K562 (cell line): Measurements from ENCODE around the gene TNFAIP8L1. TPM values are rescaled to one million over a fixed set of nuclear protein-coding genes. Genes with fewer than 3 reads are reported as not detected.

Experiments
- CBX3 ChIP-seq, 2 experiments: IDR thresholded peaks; 1 replicate in 1 of 2; 2 replicates in 1 of 2; pipeline ENCODE4 v1.6.1; 2012; ENCODE audit warnings: inconsistent platforms in 2 of 2, low read length in 2 of 2, borderline replicate concordance in 1 of 2, control low read depth in 1 of 2
- HDAC2 ChIP-seq: fragments of 450-650 bp; IDR thresholded peaks from 2 replicates; pipeline ENCODE4 v1.6.1; 2016; ENCODE audit warnings: mild to moderate bottlenecking
- HEY1 ChIP-seq: fragments of 250-450 bp; sonication (Bioruptor Pico); IDR thresholded peaks from 2 replicates; pipeline ENCODE4 v1.5.0; 2020; ENCODE audit warnings: mild to moderate bottlenecking, moderate library complexity, borderline replicate concordance
- HMG20B ChIP-seq: fragments of 250-450 bp; sonication (Bioruptor Pico); IDR thresholded peaks from 2 replicates; pipeline ENCODE4 v1.5.0; 2021; ENCODE audit warnings: mild to moderate bottlenecking
- MEIS2 ChIP-seq: fragments of 450-650 bp; IDR thresholded peaks from 2 replicates; pipeline ENCODE4 v1.6.1; 2014; ENCODE audit warnings: mild to moderate bottlenecking; ENCODE audit not compliant: partially characterized antibody
- NBN ChIP-seq: fragments of 450-650 bp; IDR thresholded peaks from 2 replicates; pipeline ENCODE4 v1.6.1; 2016; ENCODE audit warnings: low read depth, mild to moderate bottlenecking
- NCOR1 ChIP-seq: fragments of 450-650 bp; IDR thresholded peaks from 2 replicates; pipeline ENCODE4 v1.6.1; 2016; ENCODE audit warnings: mild to moderate bottlenecking, moderate library complexity
- OTX1 ChIP-seq: fragments of 450-650 bp; formaldehyde crosslinking; IDR thresholded peaks from 2 replicates; pipeline ENCODE4 v1.4.0; 2022; ENCODE audit warnings: mild to moderate bottlenecking
- PHF20 ChIP-seq: fragments of 450-650 bp; IDR thresholded peaks from 2 replicates; pipeline ENCODE4 v1.6.1; 2018; ENCODE audit not compliant: partially characterized antibody
- SMARCE1 ChIP-seq: fragments of 450-650 bp; IDR thresholded peaks from 2 replicates; pipeline ENCODE4 v1.7.1; 2016; ENCODE audit warnings: mild to moderate bottlenecking
- SP2 ChIP-seq: IDR thresholded peaks from 2 replicates; pipeline ENCODE4 v1.6.1; 2011; ENCODE audit warnings: mild to moderate bottlenecking, low read depth, low read length, moderate library complexity; ENCODE audit not compliant: poor library complexity, severe bottlenecking; ENCODE audit errors: extremely low read depth
- TRIM28 ChIP-seq: fragments of 450-650 bp; IDR thresholded peaks from 2 replicates; pipeline ENCODE4 v1.6.1; 2017
- ZNF217 ChIP-seq: sonication (generic); formaldehyde crosslinking; IDR thresholded peaks from 2 replicates; pipeline ENCODE4 v1.8.0; 2022; ENCODE audit warnings: mild to moderate bottlenecking, missing genetic modification reagents
- ZNF253 ChIP-seq: fragments of 250-450 bp; sonication (Bioruptor Pico); conservative IDR thresholded peaks from 2 replicates; pipeline ENCODE4 v1.6.1; 2021; ENCODE audit warnings: mild to moderate bottlenecking
- ZSCAN32 ChIP-seq: fragments of 450-650 bp; formaldehyde crosslinking; IDR thresholded peaks from 2 replicates; pipeline ENCODE4 v1.4.0; 2020; ENCODE audit warnings: mild to moderate bottlenecking, moderate library complexity
- polyA plus RNA-seq, 8 experiments: library from polyadenylated mRNA; depleted of rRNA in 4 of 8; stranded (reverse) in 5 of 8; unstranded in 3 of 8; fragments of >200 nt; fragmentation: Nextera tagmentation in 2 of 8; fragmentation: Illumina TruSeq in 1 of 8; extraction: Ambion mirVana in 2 of 8; extraction: Trizol in 1 of 8; gene quantifications; 2 replicates each; pipeline versions ENCODE4 v1.2.1 to v1.2.3, GENCODE V29; 2011 to 2014; ENCODE audit warnings: inconsistent platforms in 1 of 8, missing spikeins in 1 of 8
- total RNA-seq, 7 experiments: library from RNA; depleted of rRNA in 6 of 7; stranded (reverse); fragments of >200 nt in 6 of 7; fragmentation: Illumina TruSeq in 2 of 7; extraction: Trizol in 2 of 7; gene quantifications; 2 replicates each; pipeline versions ENCODE4 v1.2.1 to v1.2.3, GENCODE V29; 2011 to 2021; ENCODE audit warnings: low replicate concordance in 1 of 7
- TF ChIP-seq, protein P1 (sequence below), 3 experiments: fragments of 200-800 bp in 1 of 3; fragments of 250-450 bp in 1 of 3; fragments of 450-650 bp in 1 of 3; sonication (Bioruptor Pico) in 1 of 3; sonication (Bioruptor generic) in 1 of 3; formaldehyde crosslinking in 1 of 3; IDR thresholded peaks; 2 replicates each; pipeline versions ENCODE4 v1.6.1 to v1.8.0; 2016 to 2022; ENCODE audit warnings: mild to moderate bottlenecking in 2 of 3, missing genetic modification characterization in 2 of 3, missing compliant biosample characterization in 1 of 3, moderate library complexity in 1 of 3
- TF ChIP-seq, protein P2 (sequence below): fragments of 450-650 bp; IDR thresholded peaks from 2 replicates; pipeline ENCODE4 v1.6.1; 2014; ENCODE audit warnings: low read depth, mild to moderate bottlenecking, moderate library complexity, borderline replicate concordance
- TF ChIP-seq, protein P3 (sequence below): fragments of 250-450 bp; sonication (Bioruptor Pico); IDR thresholded peaks from 2 replicates; pipeline ENCODE4 v1.8.0; 2022; ENCODE audit warnings: moderate library complexity, mild to moderate bottlenecking, inconsistent platforms

Gene TNFAIP8L1
- total and polyA plus RNA-seq, 9 of the 15 experiments (the other 6 are each of a cell fraction or from before 2014, with no cell fraction given) = 0.69 to 9.3 (median 4.9) TPM

DNA sequence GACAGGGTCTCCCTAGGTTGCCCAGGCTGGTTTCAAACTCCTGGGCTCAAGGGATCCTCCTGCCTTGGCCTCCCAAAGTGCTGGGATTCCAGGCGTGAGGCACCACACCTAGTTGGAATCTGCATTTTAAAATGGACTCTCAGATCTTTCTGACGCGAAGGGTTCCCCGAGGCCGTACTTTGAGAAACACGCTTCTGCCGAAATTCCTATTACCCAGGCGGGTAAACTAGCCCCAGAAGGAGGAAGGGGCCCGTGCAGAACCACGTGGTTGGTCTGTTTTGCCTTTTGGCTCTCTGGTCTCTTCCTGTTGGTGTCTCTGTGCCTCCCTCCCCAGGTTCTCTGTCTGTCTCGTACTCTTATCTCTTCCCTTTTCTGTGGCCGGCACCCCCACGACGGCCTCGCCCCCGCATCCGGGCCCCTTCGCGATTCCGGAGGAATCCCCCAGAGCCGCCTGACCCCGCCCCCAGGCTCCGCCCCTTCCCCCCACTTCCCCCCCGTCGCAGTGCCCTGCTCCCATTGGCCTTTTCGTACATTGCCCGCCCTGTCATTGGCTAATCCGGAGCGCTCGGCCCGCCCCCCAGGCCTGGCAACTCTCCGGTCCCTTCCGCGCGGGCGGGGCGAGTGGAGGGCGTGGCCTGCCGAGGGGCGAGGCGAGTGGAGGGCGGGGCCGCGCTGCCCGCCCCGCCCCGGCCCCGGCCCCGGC is at the start of gene TNFAIP8L1 (continued):
- TF ChIP-seq, protein P1, sequence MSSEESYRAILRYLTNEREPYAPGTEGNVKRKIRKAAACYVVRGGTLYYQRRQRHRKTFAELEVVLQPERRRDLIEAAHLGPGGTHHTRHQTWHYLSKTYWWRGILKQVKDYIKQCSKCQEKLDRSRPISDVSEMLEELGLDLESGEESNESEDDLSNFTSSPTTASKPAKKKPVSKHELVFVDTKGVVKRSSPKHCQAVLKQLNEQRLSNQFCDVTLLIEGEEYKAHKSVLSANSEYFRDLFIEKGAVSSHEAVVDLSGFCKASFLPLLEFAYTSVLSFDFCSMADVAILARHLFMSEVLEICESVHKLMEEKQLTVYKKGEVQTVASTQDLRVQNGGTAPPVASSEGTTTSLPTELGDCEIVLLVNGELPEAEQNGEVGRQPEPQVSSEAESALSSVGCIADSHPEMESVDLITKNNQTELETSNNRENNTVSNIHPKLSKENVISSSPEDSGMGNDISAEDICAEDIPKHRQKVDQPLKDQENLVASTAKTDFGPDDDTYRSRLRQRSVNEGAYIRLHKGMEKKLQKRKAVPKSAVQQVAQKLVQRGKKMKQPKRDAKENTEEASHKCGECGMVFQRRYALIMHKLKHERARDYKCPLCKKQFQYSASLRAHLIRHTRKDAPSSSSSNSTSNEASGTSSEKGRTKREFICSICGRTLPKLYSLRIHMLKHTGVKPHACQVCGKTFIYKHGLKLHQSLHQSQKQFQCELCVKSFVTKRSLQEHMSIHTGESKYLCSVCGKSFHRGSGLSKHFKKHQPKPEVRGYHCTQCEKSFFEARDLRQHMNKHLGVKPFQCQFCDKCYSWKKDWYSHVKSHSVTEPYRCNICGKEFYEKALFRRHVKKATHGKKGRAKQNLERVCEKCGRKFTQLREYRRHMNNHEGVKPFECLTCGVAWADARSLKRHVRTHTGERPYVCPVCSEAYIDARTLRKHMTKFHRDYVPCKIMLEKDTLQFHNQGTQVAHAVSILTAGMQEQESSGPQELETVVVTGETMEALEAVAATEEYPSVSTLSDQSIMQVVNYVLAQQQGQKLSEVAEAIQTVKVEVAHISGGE (CRISPR knock-in tag; IDR thresholded peaks at IDR 0.05) = peak in 2 of 3 experiments; percentile 38 to 92; a peak in 3 of 6 replicates
- TF ChIP-seq, protein P2, sequence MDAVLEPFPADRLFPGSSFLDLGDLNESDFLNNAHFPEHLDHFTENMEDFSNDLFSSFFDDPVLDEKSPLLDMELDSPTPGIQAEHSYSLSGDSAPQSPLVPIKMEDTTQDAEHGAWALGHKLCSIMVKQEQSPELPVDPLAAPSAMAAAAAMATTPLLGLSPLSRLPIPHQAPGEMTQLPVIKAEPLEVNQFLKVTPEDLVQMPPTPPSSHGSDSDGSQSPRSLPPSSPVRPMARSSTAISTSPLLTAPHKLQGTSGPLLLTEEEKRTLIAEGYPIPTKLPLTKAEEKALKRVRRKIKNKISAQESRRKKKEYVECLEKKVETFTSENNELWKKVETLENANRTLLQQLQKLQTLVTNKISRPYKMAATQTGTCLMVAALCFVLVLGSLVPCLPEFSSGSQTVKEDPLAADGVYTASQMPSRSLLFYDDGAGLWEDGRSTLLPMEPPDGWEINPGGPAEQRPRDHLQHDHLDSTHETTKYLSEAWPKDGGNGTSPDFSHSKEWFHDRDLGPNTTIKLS = 0 out of 2 replicates have a peak, but pooled peaks have one; percentile 41
- TF ChIP-seq, protein P3, sequence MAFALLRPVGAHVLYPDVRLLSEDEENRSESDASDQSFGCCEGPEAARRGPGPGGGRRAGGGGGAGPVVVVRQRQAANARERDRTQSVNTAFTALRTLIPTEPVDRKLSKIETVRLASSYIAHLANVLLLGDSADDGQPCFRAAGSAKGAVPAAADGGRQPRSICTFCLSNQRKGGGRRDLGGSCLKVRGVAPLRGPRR (CRISPR knock-in tag) = no peak
- TF ChIP-seq MEIS2 (no peak), HMG20B (CRISPR knock-in tag) (no peak), NBN (peak; percentile 78; the same call in 1 of the 2 replicates), TRIM28 (peak; percentile 73; the same call in 1 of the 2 replicates), ZSCAN32 (CRISPR knock-in tag) (no peak), ZNF217 (CRISPR knock-in tag) (no peak), HDAC2 (peak; percentile 86), NCOR1 (peak; percentile 74), ZNF253 (CRISPR knock-in tag) (no peak), CBX3 (IDR thresholded peaks at IDR 0.05; ENCODE audit: borderline replicate concordance in 1 of 2, low read length in 2 of 2) (peak in 1 of 2 experiments; percentile 91; a peak in 1 of 3 replicates), HEY1 (CRISPR knock-in tag) (no peak), PHF20 (peak; percentile 25), OTX1 (CRISPR knock-in tag) (no peak), SMARCE1 (peak; percentile 77; the same call in 1 of the 2 replicates), SP2 (peak; percentile 80)
